Activated effector memory CD4-positive, alpha-beta T cell treated with anti-CD3 and anti-CD28 coated beads, Interleukin-2, amount 50 U/mL, for 16 hours (primary cell): ENCODE results near the gene EXOSC3.
"Not testable (repeated sequence)": the region's sequence is repeated elsewhere in the genome, so short reads cannot be mapped to it uniquely, and the experiment has no call there.

ENCODE experiments used
- DNase-seq: peaks from one replicate; pipeline ENCODE4 v3.0.0-alpha.2; 2020

EXOSC3 gene

GRCh38 chr9:37775216-37775919, 9.5 kb downstream of the EXOSC3 start:
- DNase-seq = no peak

GRCh38 chr9:37769995-37770394, 14.9 kb downstream of the EXOSC3 start:
- DNase-seq = no peak

GRCh38 chr9:37769306-37769705, 15.6 kb downstream of the EXOSC3 start:
- DNase-seq = no peak

GRCh38 chr9:37765263-37765662, 19.6 kb downstream of the EXOSC3 start:
- DNase-seq = not testable (repeated sequence)

GRCh38 chr9:37761511-37761910, 23.4 kb downstream of the EXOSC3 start:
- no peak for DNase-seq

- no peak for DNase-seq
Measured at GRCh38 chr9:37760416-37761161, 24.3 kb downstream of the EXOSC3 start.

- no peak for DNase-seq
Measured at GRCh38 chr9:37758747-37759146, 26.1 kb downstream of the EXOSC3 start.

- peak; percentile 88 for DNase-seq
Measured at GRCh38 chr9:37753489-37754190, 31.2 kb downstream of the EXOSC3 start, which contains the start of gene TRMT10B. Gene TRMT10B, plus strand, starts transcription at chr9:37753805. Its CDS starts 8,127 bp downstream, at chr9:37761932.

- no peak for DNase-seq
Measured at GRCh38 chr9:37752642-37753488, 32.0 kb downstream of the EXOSC3 start.

- DNase-seq = not testable (repeated sequence)
Measured at GRCh38 chr9:37752112-37752511, 32.8 kb downstream of the EXOSC3 start.

GRCh38 chr9:37751704-37752103, 33.2 kb downstream of the EXOSC3 start:
- DNase-seq = not testable (repeated sequence)

GRCh38 chr9:37751186-37751585, 33.7 kb downstream of the EXOSC3 start:
- DNase-seq = no peak

GRCh38 chr9:37749129-37749528, 35.7 kb downstream of the EXOSC3 start:
- no peak for DNase-seq

- DNase-seq = peak; percentile 81
Measured at GRCh38 chr9:37747271-37747753, 37.6 kb downstream of the EXOSC3 start.

GRCh38 chr9:37746448-37747270, 38.2 kb downstream of the EXOSC3 start:
- DNase-seq = no peak

GRCh38 chr9:37745970-37746369, 38.9 kb downstream of the EXOSC3 start:
- no peak for DNase-seq

- DNase-seq = no peak
Measured at GRCh38 chr9:37740631-37741328, 44.1 kb downstream of the EXOSC3 start.

GRCh38 chr9:37740128-37740527, 44.7 kb downstream of the EXOSC3 start:
- no peak for DNase-seq

GRCh38 chr9:37739222-37739621, 45.6 kb downstream of the EXOSC3 start:
- no peak for DNase-seq

GRCh38 chr9:37732952-37733351, 51.9 kb downstream of the EXOSC3 start:
- DNase-seq = no peak
